ENCODE results near the gene MTERF4.

The MTERF4 gene

GRCh38 chr2:241047253-241048010 is 54.7 kb downstream of the MTERF4 start:
- DNase-seq: no peak

Data from Kasumi-1 (cell line).